ENCODE measurements around the gene C2CD2. TPM values are rescaled to one million over a fixed set of nuclear protein-coding genes. Genes with fewer than 3 reads are reported as not detected.
"Not testable (repeated sequence)": the region's sequence is repeated elsewhere in the genome, so short reads cannot be mapped to it uniquely, and the experiment has no call there.

The C2CD2 gene
- polyA plus RNA-seq, 1 donor: 15.2 TPM

GRCh38 chr21:41966872-41967621, 13.2 kb upstream of the C2CD2 start:
- Histone ChIP-seq H3K4me1 (ENCODE audit: control insufficient read depth, insufficient read depth, low read length) (peaks cover 5% of the 10 kb centered on the region), H3K27ac (ENCODE audit: low read length) (no peak overlapping the region), H3K36me3 (ENCODE audit: control insufficient read depth, insufficient read depth, low read length) (no peaks in the 10 kb centered on the region), H3K27me3 (ENCODE audit: control insufficient read depth, insufficient read depth, low read length) (peaks cover 5% of the 10 kb centered on the region), H3K9me3 (ENCODE audit: control insufficient read depth, low read depth, low read length) (no peaks in the 10 kb centered on the region), H3K4me3 (ENCODE audit: low read length) (no peak overlapping the region)
- no peak for DNase-seq
- 100% methylated on average over 1 of the region's 10 CpGs for WGBS (ENCODE audit: insufficient coverage, low lambda C conversion rate)

- peaks cover 13% of the 10 kb centered on the region for H3K27me3 ChIP-seq (ENCODE audit: control insufficient read depth, insufficient read depth, low read length)
- no peaks in the 10 kb centered on the region for H3K9me3 ChIP-seq (ENCODE audit: control insufficient read depth, low read depth, low read length)
- H3K36me3 ChIP-seq (ENCODE audit: control insufficient read depth, insufficient read depth, low read length): no peaks in the 10 kb centered on the region
- no peak for DNase-seq
- H3K27ac ChIP-seq (ENCODE audit: low read length): no peak overlapping the region
- WGBS (ENCODE audit: insufficient coverage, low lambda C conversion rate): 73% methylated on average over 3 of the region's 11 CpGs
- H3K4me3 ChIP-seq (ENCODE audit: low read length): no peak overlapping the region
- peaks cover 5% of the 10 kb centered on the region for H3K4me1 ChIP-seq (ENCODE audit: control insufficient read depth, insufficient read depth, low read length)
Measured at GRCh38 chr21:41966041-41966833, 12.4 kb upstream of the C2CD2 start.

DNA sequence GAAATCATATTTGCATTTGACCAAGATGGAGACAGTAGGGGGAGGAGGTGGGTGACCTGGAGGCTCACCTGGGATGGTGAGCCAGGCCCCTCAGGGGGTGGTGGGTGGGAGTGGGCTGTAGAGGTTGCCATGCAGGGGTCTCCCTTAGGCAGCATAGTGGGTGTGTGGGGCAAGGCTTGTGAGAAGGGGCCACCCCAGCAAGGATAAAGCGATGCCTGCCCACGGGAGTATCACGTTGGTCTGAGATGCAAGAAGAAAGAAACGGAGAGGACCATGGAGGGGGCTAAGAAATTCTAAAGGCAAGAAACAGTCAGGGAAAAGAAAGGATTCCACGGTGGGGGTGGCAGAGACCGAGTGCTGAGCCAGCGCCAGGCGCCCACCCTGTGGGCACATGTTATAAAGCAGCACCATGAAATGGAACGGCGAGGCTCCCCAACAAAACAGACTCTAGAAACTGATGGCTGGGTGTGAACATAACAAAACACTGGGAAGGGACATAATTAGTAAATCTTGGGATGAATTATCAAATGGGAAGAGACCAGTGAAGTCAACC, 11.7 kb upstream of the C2CD2 start:
- Histone ChIP-seq H3K4me1 (ENCODE audit: control insufficient read depth, insufficient read depth, low read length) (peaks cover 5% of the 10 kb centered on the region), H3K27me3 (ENCODE audit: control insufficient read depth, insufficient read depth, low read length) (peaks cover 14% of the 10 kb centered on the region), H3K36me3 (ENCODE audit: control insufficient read depth, insufficient read depth, low read length) (no peaks in the 10 kb centered on the region), H3K27ac (ENCODE audit: low read length) (no peak overlapping the region), H3K4me3 (ENCODE audit: low read length) (no peak overlapping the region), H3K9me3 (ENCODE audit: control insufficient read depth, low read depth, low read length) (no peaks in the 10 kb centered on the region)
- WGBS (ENCODE audit: insufficient coverage, low lambda C conversion rate): 90% methylated on average over 3 of the region's 10 CpGs
- no peak for DNase-seq

DNA sequence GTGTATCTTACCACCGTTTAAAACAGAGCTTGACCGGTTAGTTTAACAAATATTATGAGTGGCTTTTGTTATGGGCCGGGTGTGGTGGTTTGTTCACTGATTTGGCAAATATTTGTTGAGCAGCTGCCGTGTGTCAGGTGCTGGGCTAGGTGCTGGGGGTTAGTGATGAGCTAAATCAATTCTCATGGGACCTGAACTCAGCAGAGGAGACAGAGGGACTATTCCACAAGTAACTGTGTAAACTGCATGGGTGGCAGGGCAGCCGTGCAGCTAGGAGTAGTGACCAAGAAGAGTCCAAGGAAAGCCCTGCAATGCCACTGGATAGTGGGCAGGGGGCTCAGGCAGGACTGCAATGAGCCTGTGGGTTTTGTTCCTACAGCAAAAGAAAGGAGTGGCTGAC, 11.2 kb upstream of the C2CD2 start:
- whole genome bisulfite sequencing (ENCODE audit: insufficient coverage, low lambda C conversion rate): 60% methylated on average over 1 of the region's 5 CpGs
- Histone ChIP-seq H3K27ac (ENCODE audit: low read length) (no peak overlapping the region), H3K4me3 (ENCODE audit: low read length) (no peak overlapping the region), H3K4me1 (ENCODE audit: control insufficient read depth, insufficient read depth, low read length) (peaks cover 5% of the 10 kb centered on the region), H3K36me3 (ENCODE audit: control insufficient read depth, insufficient read depth, low read length) (no peaks in the 10 kb centered on the region), H3K27me3 (ENCODE audit: control insufficient read depth, insufficient read depth, low read length) (peaks cover 14% of the 10 kb centered on the region), H3K9me3 (ENCODE audit: control insufficient read depth, low read depth, low read length) (no peaks in the 10 kb centered on the region)
- no peak for DNase-seq

GRCh38 chr21:41964171-41964570, 10.4 kb upstream of the C2CD2 start:
- Histone ChIP-seq H3K4me1 (ENCODE audit: control insufficient read depth, insufficient read depth, low read length) (peaks cover 5% of the 10 kb centered on the region), H3K9me3 (ENCODE audit: control insufficient read depth, low read depth, low read length) (no peaks in the 10 kb centered on the region), H3K27ac (ENCODE audit: low read length) (no peak overlapping the region), H3K36me3 (ENCODE audit: control insufficient read depth, insufficient read depth, low read length) (no peaks in the 10 kb centered on the region), H3K27me3 (ENCODE audit: control insufficient read depth, insufficient read depth, low read length) (peaks cover 14% of the 10 kb centered on the region), H3K4me3 (ENCODE audit: low read length) (no peak overlapping the region)
- no CpG with 5 or more reads among the region's 8 CpGs for WGBS (ENCODE audit: insufficient coverage, low lambda C conversion rate)
- no peak for DNase-seq

- H3K27me3 ChIP-seq (ENCODE audit: control insufficient read depth, insufficient read depth, low read length): peaks cover 14% of the 10 kb centered on the region
- H3K36me3 ChIP-seq (ENCODE audit: control insufficient read depth, insufficient read depth, low read length): no peaks in the 10 kb centered on the region
- H3K27ac ChIP-seq (ENCODE audit: low read length): no peak overlapping the region
- H3K4me1 ChIP-seq (ENCODE audit: control insufficient read depth, insufficient read depth, low read length): peaks cover 7% of the 10 kb centered on the region
- DNase-seq: no peak
- H3K9me3 ChIP-seq (ENCODE audit: control insufficient read depth, low read depth, low read length): no peaks in the 10 kb centered on the region
- WGBS (ENCODE audit: insufficient coverage, low lambda C conversion rate): 60% methylated on average over 1 of the region's 11 CpGs
- H3K4me3 ChIP-seq (ENCODE audit: low read length): no peak overlapping the region
Measured at GRCh38 chr21:41962425-41962966, 8.7 kb upstream of the C2CD2 start.

DNA sequence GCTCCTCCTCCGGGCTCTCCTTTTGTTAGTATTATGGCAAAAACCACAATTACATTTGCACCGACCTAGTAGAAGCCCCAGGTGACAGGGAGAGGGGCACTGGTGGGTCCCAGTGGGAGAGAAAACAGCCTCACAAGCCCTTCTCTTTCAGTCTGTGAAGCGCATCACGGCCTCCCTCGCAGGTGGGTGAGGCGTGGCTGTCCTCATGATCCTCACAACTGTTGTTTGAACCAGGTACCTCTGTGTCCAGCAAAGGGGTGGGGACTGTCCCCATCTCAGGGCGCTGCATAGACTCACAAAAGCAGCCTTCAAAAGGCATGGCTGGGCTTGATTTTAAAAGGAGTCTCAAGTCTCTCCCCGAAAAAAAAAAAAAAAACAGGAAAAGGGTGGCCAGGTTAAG, 7.9 kb upstream of the C2CD2 start:
- H3K4me1 ChIP-seq (ENCODE audit: control insufficient read depth, insufficient read depth, low read length): peaks cover 10% of the 10 kb centered on the region
- no peaks in the 10 kb centered on the region for H3K36me3 ChIP-seq (ENCODE audit: control insufficient read depth, insufficient read depth, low read length)
- H3K9me3 ChIP-seq (ENCODE audit: control insufficient read depth, low read depth, low read length): no peaks in the 10 kb centered on the region
- no peak for DNase-seq
- peaks cover 14% of the 10 kb centered on the region for H3K27me3 ChIP-seq (ENCODE audit: control insufficient read depth, insufficient read depth, low read length)
- no peak overlapping the region for H3K27ac ChIP-seq (ENCODE audit: low read length)
- H3K4me3 ChIP-seq (ENCODE audit: low read length): no peak overlapping the region
- 80% methylated on average over 1 of the region's 8 CpGs for WGBS (ENCODE audit: insufficient coverage, low lambda C conversion rate)

DNA sequence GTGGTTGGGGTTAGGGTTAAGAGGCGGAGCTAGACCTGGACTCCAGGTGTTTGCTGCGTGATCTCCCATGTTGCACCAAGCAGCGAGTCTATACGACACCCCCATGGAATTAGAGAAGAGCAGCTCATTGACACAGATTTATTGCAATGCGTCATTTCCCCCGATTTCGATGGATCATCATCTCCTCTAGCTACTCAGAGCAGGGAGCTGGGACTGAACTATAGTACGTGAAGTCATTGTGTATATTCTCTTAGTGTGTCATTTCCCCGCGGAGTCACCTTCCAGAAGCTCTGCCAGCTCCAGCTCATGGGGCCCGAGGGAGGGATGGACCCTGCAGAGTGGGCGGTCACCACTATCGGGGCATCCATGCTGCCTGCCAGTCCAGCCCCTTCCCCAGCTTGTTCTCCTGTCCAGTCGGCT, 7.5 kb upstream of the C2CD2 start:
- 91% methylated on average over 4 of the region's 14 CpGs for WGBS (ENCODE audit: insufficient coverage, low lambda C conversion rate)
- peaks cover 14% of the 10 kb centered on the region for H3K27me3 ChIP-seq (ENCODE audit: control insufficient read depth, insufficient read depth, low read length)
- H3K4me1 ChIP-seq (ENCODE audit: control insufficient read depth, insufficient read depth, low read length): peaks cover 10% of the 10 kb centered on the region
- no peak overlapping the region for H3K27ac ChIP-seq (ENCODE audit: low read length)
- DNase-seq: no peak
- no peak overlapping the region for H3K4me3 ChIP-seq (ENCODE audit: low read length)
- no peaks in the 10 kb centered on the region for H3K9me3 ChIP-seq (ENCODE audit: control insufficient read depth, low read depth, low read length)
- H3K36me3 ChIP-seq (ENCODE audit: control insufficient read depth, insufficient read depth, low read length): no peaks in the 10 kb centered on the region

DNA sequence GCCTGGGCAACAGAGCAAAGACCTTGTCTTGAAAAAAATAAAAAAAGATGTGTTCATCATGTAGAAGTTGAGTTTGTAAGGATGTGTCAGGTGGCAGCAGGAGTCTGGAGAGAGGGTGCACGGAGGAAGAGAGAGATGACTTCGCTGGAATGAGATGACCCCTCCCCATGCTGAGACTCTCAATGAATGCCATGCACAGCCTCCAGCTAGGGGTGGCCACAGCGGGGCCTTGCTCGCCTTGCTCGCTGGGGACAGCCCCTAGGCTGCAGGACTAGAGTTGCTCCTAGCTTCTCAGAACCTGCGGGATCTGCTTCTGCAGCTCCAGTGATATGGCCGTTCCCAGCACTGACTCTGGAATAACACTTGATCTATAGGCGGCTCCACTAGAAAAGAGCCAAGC, 6.6 kb upstream of the C2CD2 start:
- Histone ChIP-seq H3K27ac (ENCODE audit: low read length) (no peak overlapping the region), H3K27me3 (ENCODE audit: control insufficient read depth, insufficient read depth, low read length) (peaks cover 14% of the 10 kb centered on the region), H3K36me3 (ENCODE audit: control insufficient read depth, insufficient read depth, low read length) (no peaks in the 10 kb centered on the region), H3K4me1 (ENCODE audit: control insufficient read depth, insufficient read depth, low read length) (peaks cover 10% of the 10 kb centered on the region), H3K4me3 (ENCODE audit: low read length) (no peak overlapping the region), H3K9me3 (ENCODE audit: control insufficient read depth, low read depth, low read length) (no peaks in the 10 kb centered on the region)
- DNase-seq: no peak
- no CpG with 5 or more reads among the region's 8 CpGs for whole genome bisulfite sequencing (ENCODE audit: insufficient coverage, low lambda C conversion rate)

DNA sequence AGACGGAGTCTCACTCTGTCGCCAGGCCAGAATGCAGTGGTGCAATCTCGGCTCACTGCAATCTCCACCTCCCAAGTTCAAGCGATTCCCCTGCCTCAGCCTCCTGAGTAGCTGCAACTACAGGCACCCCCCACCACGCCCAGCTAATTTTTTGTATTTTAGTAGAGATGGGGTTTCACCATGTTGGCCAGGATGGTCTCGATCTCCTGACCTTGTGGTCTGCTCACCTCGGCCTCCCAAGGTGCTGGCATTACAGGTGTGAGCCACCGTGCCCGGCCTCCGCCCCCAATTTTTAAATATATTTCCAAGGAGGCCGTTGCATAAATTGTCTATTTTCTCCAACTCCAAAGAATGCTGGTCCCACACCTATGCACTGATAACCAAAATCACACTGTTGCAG, 5.9 kb upstream of the C2CD2 start:
- H3K36me3 ChIP-seq (ENCODE audit: control insufficient read depth, insufficient read depth, low read length); H3K4me3 ChIP-seq (ENCODE audit: low read length); H3K4me1 ChIP-seq (ENCODE audit: control insufficient read depth, insufficient read depth, low read length); H3K9me3 ChIP-seq (ENCODE audit: control insufficient read depth, low read depth, low read length); DNase-seq; H3K27ac ChIP-seq (ENCODE audit: low read length): not testable (repeated sequence)
- WGBS (ENCODE audit: insufficient coverage, low lambda C conversion rate): no CpG with 5 or more reads among the region's 11 CpGs
- peaks cover 14% of the 10 kb centered on the region for H3K27me3 ChIP-seq (ENCODE audit: control insufficient read depth, insufficient read depth, low read length)

Measured in large intestine (tissue), 3 donors.